H9 (cell line): ENCODE measurements around the gene SAA4. TPM values are rescaled to one million over a fixed set of nuclear protein-coding genes. Genes with fewer than 3 reads are reported as not detected.

Source experiments
- DNase-seq: peaks from one replicate; pipeline ENCODE4 v3.0.0-alpha.2; 2017
- H2AFZ ChIP-seq: one replicate; pipeline ENCODE4 v1.6.1; 2013; ENCODE audit warnings: mild to moderate bottlenecking, low read length, control low read depth, moderate library complexity
- H2AK5ac ChIP-seq: 2 replicates; pipeline ENCODE4 v1.6.1; 2013; ENCODE audit warnings: low read length, control low read depth, mixed read lengths; ENCODE audit not compliant: insufficient read length
- H2BK120ac ChIP-seq: one replicate; pipeline ENCODE4 v1.6.1; 2013; ENCODE audit warnings: low read depth, mild to moderate bottlenecking, low read length, control low read depth, inconsistent platforms; ENCODE audit not compliant: poor library complexity, severe bottlenecking
- H2BK12ac ChIP-seq: 2 replicates; pipeline ENCODE4 v1.6.1; 2013; ENCODE audit warnings: low read length, control low read depth, mixed read lengths, low read depth; ENCODE audit not compliant: insufficient read length
- H2BK15ac ChIP-seq: 2 replicates; pipeline ENCODE4 v1.6.1; 2013; ENCODE audit warnings: low read depth, low read length, control low read depth
- H2BK20ac ChIP-seq: one replicate; pipeline ENCODE4 v1.6.1; 2013; ENCODE audit warnings: low read depth, mild to moderate bottlenecking, low read length, control low read depth, inconsistent platforms; ENCODE audit not compliant: poor library complexity, severe bottlenecking
- H2BK5ac ChIP-seq: 2 replicates; pipeline ENCODE4 v1.6.1; 2013; ENCODE audit warnings: low read length, control low read depth, mixed read lengths; ENCODE audit not compliant: insufficient read length
- H3K14ac ChIP-seq: 2 replicates; pipeline ENCODE4 v1.6.1; 2013; ENCODE audit warnings: low read length, control low read depth; ENCODE audit not compliant: insufficient read depth
- H3K18ac ChIP-seq: 2 replicates; pipeline ENCODE4 v1.6.1; 2013; ENCODE audit warnings: low read depth, mild to moderate bottlenecking, mixed read lengths, low read length, control low read depth; ENCODE audit not compliant: insufficient read length
- H3K23ac ChIP-seq: 2 replicates; pipeline ENCODE4 v1.6.1; 2013; ENCODE audit warnings: low read length, control low read depth, mixed read lengths, low read depth; ENCODE audit not compliant: insufficient read length
- H3K23me2 ChIP-seq: 2 replicates; pipeline ENCODE4 v1.6.1; 2013; ENCODE audit warnings: low read depth, mild to moderate bottlenecking, mixed read lengths, low read length, control low read depth; ENCODE audit not compliant: insufficient read length, poor library complexity, severe bottlenecking
- H3K27ac ChIP-seq: 2 replicates; pipeline ENCODE4 v1.5.1; 2013; ENCODE audit warnings: low read length, control low read depth, mixed read lengths, low read depth; ENCODE audit not compliant: insufficient read length
- H3K27me3 ChIP-seq: 2 replicates; pipeline ENCODE4 v1.6.1; 2013; ENCODE audit warnings: low read length, control low read depth, inconsistent platforms; ENCODE audit not compliant: insufficient read depth
- H3K4ac ChIP-seq: 2 replicates; pipeline ENCODE4 v1.6.1; 2013; ENCODE audit warnings: low read depth, mild to moderate bottlenecking, control low read depth, inconsistent platforms, low read length, moderate library complexity
- H3K4me1 ChIP-seq: 2 replicates; pipeline ENCODE4 v1.6.1; 2013; ENCODE audit warnings: low read length, control low read depth, inconsistent platforms; ENCODE audit not compliant: insufficient read depth
- H3K4me2 ChIP-seq: 2 replicates; pipeline ENCODE4 v1.6.1; 2013; ENCODE audit warnings: low read length, control low read depth, mixed read lengths; ENCODE audit not compliant: insufficient read length, insufficient read depth
- H3K56ac ChIP-seq: 2 replicates; pipeline ENCODE4 v1.6.1; 2013; ENCODE audit warnings: low read depth, mild to moderate bottlenecking, mixed read lengths, low read length, control low read depth; ENCODE audit not compliant: insufficient read length
- H3K79me1 ChIP-seq: 2 replicates; pipeline ENCODE4 v1.6.1; 2013; ENCODE audit warnings: low read depth, mild to moderate bottlenecking, moderate library complexity, low read length, control low read depth, inconsistent platforms; ENCODE audit not compliant: insufficient read depth, poor library complexity, severe bottlenecking
- H3K79me2 ChIP-seq: 2 replicates; pipeline ENCODE4 v1.6.1; 2013; ENCODE audit warnings: low read length, control low read depth, inconsistent platforms; ENCODE audit not compliant: insufficient read depth
- H3K9ac ChIP-seq: 2 replicates; pipeline ENCODE4 v1.6.1; 2013; ENCODE audit warnings: low read length, control low read depth, mixed read lengths; ENCODE audit not compliant: insufficient read length; ENCODE audit errors: extremely low read depth
- H3K9me3 ChIP-seq: one replicate; pipeline ENCODE4 v1.6.1; 2013; ENCODE audit warnings: low read depth, low read length, inconsistent platforms; ENCODE audit not compliant: control insufficient read depth
- H3T11ph ChIP-seq: one replicate; pipeline ENCODE4 v1.6.1; 2013; ENCODE audit warnings: mild to moderate bottlenecking, low read length, control low read depth, inconsistent platforms
- H4K20me1 ChIP-seq: one replicate; pipeline ENCODE4 v1.6.1; 2013; ENCODE audit not compliant: control insufficient read depth, insufficient read length, insufficient read depth
- H4K5ac ChIP-seq: 2 replicates; pipeline ENCODE4 v1.6.1; 2013; ENCODE audit warnings: low read depth, mild to moderate bottlenecking, mixed read lengths, low read length, control low read depth; ENCODE audit not compliant: insufficient read length
- H4K8ac ChIP-seq: replicated peaks from 2 replicates; pipeline ENCODE4 v1.6.1; 2013; ENCODE audit warnings: low read length, control low read depth, mixed read lengths, low read depth; ENCODE audit not compliant: insufficient read length
- H4K91ac ChIP-seq: 2 replicates; pipeline ENCODE4 v1.6.1; 2013; ENCODE audit warnings: low read depth, mild to moderate bottlenecking, moderate library complexity, mixed read lengths, low read length, control low read depth; ENCODE audit not compliant: insufficient read length
- H3K27ac Mint-ChIP-seq, 3 experiments: 2 replicates in 2 of 3; 3 replicates in 1 of 3; pipeline ENCODE4 v1.8.0; 2020 to 2021; ENCODE audit warnings: mixed read lengths in 3 of 3, mild to moderate bottlenecking in 1 of 3, moderate library complexity in 1 of 3
- H3K27me3 Mint-ChIP-seq: 2 replicates; pipeline ENCODE4 v1.8.0; 2021; ENCODE audit warnings: low read depth, mild to moderate bottlenecking, moderate library complexity, mixed read lengths
- H3K36me3 Mint-ChIP-seq, 3 experiments: 2 replicates in 2 of 3; 3 replicates in 1 of 3; pipeline ENCODE4 v1.8.0; 2020 to 2021; ENCODE audit warnings: low read depth in 3 of 3, mixed read lengths in 3 of 3; ENCODE audit not compliant: insufficient read depth in 1 of 3
- H3K4me1 Mint-ChIP-seq, 2 experiments: 2 replicates each; pipeline ENCODE4 v1.8.0; 2020; ENCODE audit warnings: mixed read lengths in 2 of 2
- H3K4me3 Mint-ChIP-seq, 2 experiments: 2 replicates in 1 of 2; 3 replicates in 1 of 2; pipeline ENCODE4 v1.8.0; 2020 to 2021; ENCODE audit warnings: mild to moderate bottlenecking in 2 of 2, mixed read lengths in 2 of 2, moderate library complexity in 1 of 2
- H3K9me3 Mint-ChIP-seq, 2 experiments: 2 replicates in 1 of 2; 3 replicates in 1 of 2; pipeline ENCODE4 v1.8.0; 2020; ENCODE audit warnings: mild to moderate bottlenecking in 2 of 2, mixed read lengths in 2 of 2, moderate library complexity in 1 of 2
- whole genome bisulfite sequencing: extraction: QIAGEN DNeasy Blood & Tissue Kit; methylation state at CpG from one replicate; pipeline ENCODE4 v1.1.7; 2013; ENCODE audit warnings: missing lambda C conversion rate, low lambda C conversion rate, mixed read lengths; ENCODE audit not compliant: insufficient read length; ENCODE audit errors: extremely low coverage; 5-methylcytosine and 5-hydroxymethylcytosine counted together
- total RNA-seq: library from RNA; stranded (reverse); gene quantifications from 2 replicates; pipeline ENCODE4 v1.2.1, GENCODE V29; 2021
- TF ChIP-seq, protein P1 (sequence below): fragments of 200-600 bp; sonication (generic); conservative IDR thresholded peaks from 3 replicates; pipeline ENCODE4 v1.8.0; 2021; ENCODE audit warnings: antibody characterized with exemption, mild to moderate bottlenecking

The SAA4 gene
- total RNA-seq, 1 experiment from 2014 or later, result not detected

DNA sequence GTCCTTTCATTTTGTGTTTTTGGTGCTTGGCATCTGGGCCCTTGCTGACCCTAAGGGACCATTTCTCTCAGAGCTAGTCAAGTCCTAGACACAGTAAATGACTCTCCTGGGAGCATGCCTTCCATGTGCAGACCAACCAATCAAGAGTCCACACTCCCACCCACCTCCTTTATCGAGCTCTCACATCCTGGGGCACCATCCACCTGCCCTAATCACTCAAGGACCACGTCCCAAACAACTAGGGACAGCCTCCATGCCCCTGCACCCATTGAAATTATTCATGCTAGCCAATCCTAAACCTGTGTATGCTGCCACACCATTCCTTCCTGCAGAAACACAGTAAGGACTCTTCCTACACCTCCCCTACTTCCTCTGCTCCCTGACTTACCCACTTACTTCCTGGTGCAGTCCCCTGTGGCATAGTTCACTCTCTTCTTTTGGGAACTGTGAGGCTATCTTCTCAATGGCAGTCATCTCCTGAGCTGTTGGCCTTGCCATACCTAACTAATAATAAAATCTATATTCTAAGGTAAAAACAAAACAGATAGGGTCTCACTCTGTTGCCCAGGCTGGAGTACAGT lies 18.3 kb upstream of the SAA4 start:
- no peak overlapping the region for H4K91ac ChIP-seq
- no peaks in the 10 kb centered on the region for H3K79me1 ChIP-seq
- H2BK20ac ChIP-seq, result no peak overlapping the region
- H3K14ac ChIP-seq, result no peak overlapping the region
- no peak overlapping the region for H3K18ac ChIP-seq
- H3K79me2 ChIP-seq, result no peaks in the 10 kb centered on the region
- no peak overlapping the region for H4K5ac ChIP-seq
- Mint-ChIP-seq H3K9me3 (no peaks in the 10 kb centered on the region), H3K4me1 (no peaks in the 10 kb centered on the region), H3K27ac (no peak overlapping the region), H3K4me3 (no peak overlapping the region), H3K27me3 (no peaks in the 10 kb centered on the region; the same call in 1 of the 2 replicates), H3K36me3 (no peaks in the 10 kb centered on the region)
- H2BK5ac ChIP-seq, result no peak overlapping the region
- no peak overlapping the region for H2AK5ac ChIP-seq
- H3K9me3 ChIP-seq, result no peaks in the 10 kb centered on the region
- TF ChIP-seq, protein P1, sequence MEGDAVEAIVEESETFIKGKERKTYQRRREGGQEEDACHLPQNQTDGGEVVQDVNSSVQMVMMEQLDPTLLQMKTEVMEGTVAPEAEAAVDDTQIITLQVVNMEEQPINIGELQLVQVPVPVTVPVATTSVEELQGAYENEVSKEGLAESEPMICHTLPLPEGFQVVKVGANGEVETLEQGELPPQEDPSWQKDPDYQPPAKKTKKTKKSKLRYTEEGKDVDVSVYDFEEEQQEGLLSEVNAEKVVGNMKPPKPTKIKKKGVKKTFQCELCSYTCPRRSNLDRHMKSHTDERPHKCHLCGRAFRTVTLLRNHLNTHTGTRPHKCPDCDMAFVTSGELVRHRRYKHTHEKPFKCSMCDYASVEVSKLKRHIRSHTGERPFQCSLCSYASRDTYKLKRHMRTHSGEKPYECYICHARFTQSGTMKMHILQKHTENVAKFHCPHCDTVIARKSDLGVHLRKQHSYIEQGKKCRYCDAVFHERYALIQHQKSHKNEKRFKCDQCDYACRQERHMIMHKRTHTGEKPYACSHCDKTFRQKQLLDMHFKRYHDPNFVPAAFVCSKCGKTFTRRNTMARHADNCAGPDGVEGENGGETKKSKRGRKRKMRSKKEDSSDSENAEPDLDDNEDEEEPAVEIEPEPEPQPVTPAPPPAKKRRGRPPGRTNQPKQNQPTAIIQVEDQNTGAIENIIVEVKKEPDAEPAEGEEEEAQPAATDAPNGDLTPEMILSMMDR, result no peak
- no peak overlapping the region for H3K9ac ChIP-seq
- no peak overlapping the region for H3T11ph ChIP-seq
- no peak overlapping the region for H2BK15ac ChIP-seq
- no peak for DNase-seq
- H3K27me3 ChIP-seq, result no peaks in the 10 kb centered on the region
- no peak overlapping the region for H3K27ac ChIP-seq
- H3K4me1 ChIP-seq, result no peaks in the 10 kb centered on the region
- H3K56ac ChIP-seq, result no peak overlapping the region
- no peak overlapping the region for H2BK120ac ChIP-seq
- no peaks in the 10 kb centered on the region for H3K23me2 ChIP-seq
- H4K8ac ChIP-seq, result no peak overlapping the region
- H3K23ac ChIP-seq, result no peak overlapping the region
- H2BK12ac ChIP-seq, result no peak overlapping the region
- H3K4ac ChIP-seq, result no peak overlapping the region
- WGBS, result no CpG with 5 or more reads among the region's 2 CpGs
- no peak overlapping the region for H3K4me2 ChIP-seq
- H4K20me1 ChIP-seq, result no peaks in the 10 kb centered on the region
- no peak overlapping the region for H2AFZ ChIP-seq
